SK-N-SH (cell line): ENCODE data around the gene TBC1D8. TPM values are rescaled to one million over a fixed set of nuclear protein-coding genes. Genes with fewer than 3 reads are reported as not detected.

ENCODE experiments used
- CTCF ChIA-PET: fragments of 300-600, 350-600 bp; formaldehyde crosslinking; extraction: SDS; loops from one replicate; lab custom pipeline; 2021; lab: Yijun Ruan, JAX
- POLR2A ChIA-PET: fragments of 350-600 bp; sonication (Branson Sonifier 250); formaldehyde crosslinking; extraction: SDS; loops from one replicate; lab custom pipeline; 2020; ENCODE audit warnings: antibody characterized with exemption, inconsistent platforms; lab: Yijun Ruan, JAX
- DNase-seq: peaks from one replicate; pipeline ENCODE4 v3.0.0; 2012
- H2AFZ ChIP-seq: fragments of 200-600 bp; sonication (generic); 2 replicates; pipeline ENCODE4 v1.8.1; 2016; ENCODE audit warnings: antibody characterized with exemption, mild to moderate bottlenecking, low read depth
- H3F3A ChIP-seq: fragments of 200-600 bp; sonication (generic); replicated peaks from 2 replicates; pipeline ENCODE3; 2016; ENCODE audit warnings: antibody characterized with exemption, mild to moderate bottlenecking; ENCODE audit not compliant: insufficient read depth
- H3K27ac ChIP-seq, 2 experiments: fragments of 200-500 bp in 1 of 2; fragments of 200-600 bp in 1 of 2; sonication (Bioruptor generic) in 1 of 2; sonication (generic), shearing (Covaris generic) in 1 of 2; 2 replicates each; pipeline versions ENCODE4 v1.5.1 to v1.6.1; 2014 to 2016; ENCODE audit warnings: low read depth in 2 of 2, inconsistent platforms in 1 of 2, low read length in 1 of 2, mild to moderate bottlenecking in 1 of 2, mixed read lengths in 1 of 2
- H3K27me3 ChIP-seq: fragments of 200-600 bp; sonication (generic), shearing (Covaris generic); 2 replicates; pipeline ENCODE4 v1.6.1; 2016; ENCODE audit warnings: mixed run types; ENCODE audit not compliant: insufficient read depth
- H3K36me3 ChIP-seq, 2 experiments: fragments of 200-500 bp in 1 of 2; fragments of 200-600 bp in 1 of 2; sonication (Bioruptor generic) in 1 of 2; sonication (generic) in 1 of 2; replicated peaks in 1 of 2; 2 replicates each; pipeline versions ENCODE3 to v1.5.1; 2014 to 2016; ENCODE audit warnings: low read length in 1 of 2, mild to moderate bottlenecking in 1 of 2; ENCODE audit not compliant: insufficient read depth in 2 of 2, control insufficient read depth in 1 of 2
- H3K4me1 ChIP-seq, 2 experiments: fragments of 200-500 bp in 1 of 2; fragments of 200-600 bp in 1 of 2; sonication (Bioruptor generic) in 1 of 2; sonication (generic), shearing (Covaris generic) in 1 of 2; 2 replicates each; pipeline versions ENCODE4 v1.5.1 to v1.6.1; 2014 to 2016; ENCODE audit warnings: low read depth in 1 of 2, low read length in 1 of 2, mixed run types in 1 of 2; ENCODE audit not compliant: insufficient read depth in 2 of 2, control insufficient read depth in 1 of 2
- H3K4me2 ChIP-seq: fragments of 200-600 bp; sonication (generic), shearing (Covaris generic); 2 replicates; pipeline ENCODE4 v1.6.1; 2017; ENCODE audit warnings: mixed run types
- H3K4me3 ChIP-seq, 2 experiments: fragments of 200-500 bp in 1 of 2; fragments of 200-600 bp in 1 of 2; sonication (Bioruptor generic) in 1 of 2; sonication (generic), shearing (Covaris generic) in 1 of 2; 2 replicates each; pipeline versions ENCODE4 v1.5.1 to v1.8.1; 2014 to 2016; ENCODE audit warnings: low read depth in 2 of 2, inconsistent platforms in 1 of 2, low read length in 1 of 2, mild to moderate bottlenecking in 1 of 2, mixed read lengths in 1 of 2, moderate library complexity in 1 of 2
- H3K79me2 ChIP-seq: fragments of 200-600 bp; sonication (generic); 2 replicates; pipeline ENCODE4 v1.8.1; 2017; ENCODE audit warnings: mild to moderate bottlenecking; ENCODE audit not compliant: insufficient read depth
- H3K9ac ChIP-seq: fragments of 200-600 bp; sonication (generic); 2 replicates; pipeline ENCODE4 v1.6.1; 2017; ENCODE audit warnings: mixed run types
- H3K9me2 ChIP-seq: fragments of 200-600 bp; sonication (generic); 2 replicates; pipeline ENCODE4 v1.6.1; 2017; ENCODE audit warnings: mixed run types
- H3K9me3 ChIP-seq: fragments of 200-600 bp; sonication (generic); 2 replicates; pipeline ENCODE4 v1.6.1; 2017; ENCODE audit warnings: mixed run types, mild to moderate bottlenecking, moderate library complexity
- H4K20me1 ChIP-seq: fragments of 200-600 bp; sonication (generic); 2 replicates; pipeline ENCODE4 v1.6.1; 2017; ENCODE audit warnings: mild to moderate bottlenecking, mixed run types; ENCODE audit not compliant: insufficient read depth
- CHD2 ChIP-seq: fragments of 150-350 bp; IDR thresholded peaks from 2 replicates; pipeline ENCODE4 v1.6.1; 2018; ENCODE audit warnings: low read length; ENCODE audit not compliant: partially characterized antibody
- EP300 ChIP-seq, 2 experiments: IDR thresholded peaks; 2 replicates each; pipeline versions ENCODE4 v1.4.0 to v1.6.1; 2012; ENCODE audit warnings: borderline replicate concordance in 1 of 2, low read depth in 1 of 2, low read length in 1 of 2
- FOSL2 ChIP-seq: IDR thresholded peaks from 2 replicates; pipeline ENCODE4 v1.4.0; 2012; ENCODE audit warnings: low read depth, mild to moderate bottlenecking, moderate library complexity, borderline replicate concordance
- FOXM1 ChIP-seq: IDR thresholded peaks from 2 replicates; pipeline ENCODE4 v1.4.0; 2012; ENCODE audit warnings: low read depth, mild to moderate bottlenecking
- GABPA ChIP-seq: IDR thresholded peaks from 2 replicates; pipeline ENCODE4 v1.4.0; 2012; ENCODE audit warnings: low read depth, mild to moderate bottlenecking
- GATA2 ChIP-seq: sonication (generic); formaldehyde crosslinking; IDR thresholded peaks from 2 replicates; pipeline ENCODE4 v1.5.0; 2020; ENCODE audit warnings: mild to moderate bottlenecking, missing genetic modification reagents
- JUND ChIP-seq: IDR thresholded peaks from 2 replicates; pipeline ENCODE4 v1.4.0; 2012
- MEF2A ChIP-seq: IDR thresholded peaks from 2 replicates; pipeline ENCODE4 v1.4.0; 2012; ENCODE audit warnings: low read depth, borderline replicate concordance
- MXI1 ChIP-seq: IDR thresholded peaks from 2 replicates; pipeline ENCODE4 v1.6.1; 2012; ENCODE audit warnings: mild to moderate bottlenecking, low read depth, low read length, improper control_type of control experiment
- NFIC ChIP-seq: IDR thresholded peaks from 2 replicates; pipeline ENCODE4 v1.4.0; 2012; ENCODE audit warnings: borderline replicate concordance
- NRF1 ChIP-seq: IDR thresholded peaks from 2 replicates; pipeline ENCODE4 v1.6.1; 2012; ENCODE audit warnings: low read depth, mild to moderate bottlenecking, low read length
- RAD21 ChIP-seq: IDR thresholded peaks from 2 replicates; pipeline ENCODE4 v1.6.1; 2012; ENCODE audit warnings: mild to moderate bottlenecking, low read length
- RCOR1 ChIP-seq: fragments of 150-350 bp; IDR thresholded peaks from 2 replicates; pipeline ENCODE4 v1.6.1; 2017; ENCODE audit warnings: antibody characterized with exemption, low read length
- RFX5 ChIP-seq: IDR thresholded peaks from 2 replicates; pipeline ENCODE4 v1.6.1; 2012; ENCODE audit warnings: mild to moderate bottlenecking, improper control_type of control experiment, low read length
- SIN3A ChIP-seq: IDR thresholded peaks from 2 replicates; pipeline ENCODE4 v1.6.1; 2012; ENCODE audit warnings: low read depth, mild to moderate bottlenecking, low read length, moderate library complexity, borderline replicate concordance
- SMC3 ChIP-seq: IDR thresholded peaks from 2 replicates; pipeline ENCODE4 v1.6.1; 2012; ENCODE audit warnings: low read depth, low read length, improper control_type of control experiment
- TAF1 ChIP-seq: IDR thresholded peaks from 2 replicates; pipeline ENCODE4 v1.6.1; 2012; ENCODE audit warnings: low read depth, mild to moderate bottlenecking, low read length, moderate library complexity, borderline replicate concordance
- WGBS: methylation state at CpG from one replicate; pipeline ENCODE4 v1.1.6; 2017; ENCODE audit warnings: low lambda C conversion rate; 5-methylcytosine and 5-hydroxymethylcytosine counted together
- polyA plus RNA-seq, 3 experiments: library from polyadenylated mRNA; depleted of rRNA; stranded (reverse); fragments of >200 nt; gene quantifications; 2 replicates each; pipeline ENCODE4 v1.2.3, GENCODE V29; 2012
- TF ChIP-seq, protein P1 (sequence below): fragments of 150-350 bp; IDR thresholded peaks from 2 replicates; pipeline ENCODE4 v1.6.1; 2017; ENCODE audit warnings: antibody characterized with exemption, low read length, low read depth, borderline replicate concordance
- TF ChIP-seq, protein P2 (sequence below): IDR thresholded peaks from 2 replicates; pipeline ENCODE4 v1.4.0; 2012; ENCODE audit warnings: low read depth, borderline replicate concordance
- TF ChIP-seq, protein P3 (sequence below): IDR thresholded peaks from 2 replicates; pipeline ENCODE4 v1.4.0; 2012; ENCODE audit warnings: low read depth
- TF ChIP-seq, protein P4 (sequence below): IDR thresholded peaks from 2 replicates; pipeline ENCODE4 v1.4.0; 2012; ENCODE audit warnings: low read depth, borderline replicate concordance
- TF ChIP-seq, protein P5 (sequence below): fragments of 200-600 bp; sonication (generic); IDR thresholded peaks from 2 replicates; pipeline ENCODE4 v1.6.1; 2017; ENCODE audit warnings: antibody characterized with exemption, mild to moderate bottlenecking, moderate library complexity
- TF ChIP-seq, protein P6 (sequence below): IDR thresholded peaks from 2 replicates; pipeline ENCODE4 v1.6.1; 2012; ENCODE audit warnings: mild to moderate bottlenecking, low read depth, low read length, moderate library complexity

TBC1D8 gene
- polyA plus RNA-seq, 1 of the 3 experiments (the other 2 are of a cell fraction): 5.3 TPM

DNA sequence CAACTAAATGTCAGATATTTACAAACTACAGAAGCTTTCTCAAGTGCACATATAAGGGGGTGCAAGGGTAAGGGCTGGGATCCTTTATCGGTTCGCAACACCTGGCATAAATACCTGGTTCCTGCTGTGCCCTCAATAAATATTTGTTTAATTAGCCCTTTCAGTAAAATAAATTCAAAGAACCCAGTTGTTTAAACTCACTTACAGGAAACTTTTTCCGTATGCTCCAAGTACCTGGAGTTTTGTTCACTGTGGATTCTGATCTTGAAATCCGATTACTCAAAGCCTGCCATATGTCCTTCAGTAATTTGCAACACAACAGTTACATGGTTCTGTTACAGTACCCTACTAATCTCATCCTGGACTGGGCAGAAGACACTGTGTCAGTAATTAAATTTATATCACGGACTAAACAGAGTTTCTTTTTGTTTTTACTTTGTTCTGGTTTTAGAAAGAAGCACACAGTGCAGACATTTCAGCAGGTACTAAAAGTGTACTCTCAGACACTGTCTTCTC lies 36.9 kb downstream of the TBC1D8 start:
- CTCF ChIA-PET: interaction anchor here (1.0 kb wide), 1 partner anchor 91 kb away, joined by 3 read pairs; no protein-coding TSS in a partner anchor
- H3K9me2 ChIP-seq: no peaks in the 10 kb centered on the region
- no peaks in the 10 kb centered on the region for H3F3A ChIP-seq
- peak; percentile 31 for DNase-seq
- H3K27ac ChIP-seq: peak overlapping the region in 1 of 2 experiments; percentile 97; a peak in 2 of 4 replicates
- peaks cover 7 to 60% of the 10 kb centered on the region in 2 experiments; a peak in 3 of 4 replicates for H3K4me1 ChIP-seq
- H3K9ac ChIP-seq: no peak overlapping the region
- POLR2A ChIA-PET: interaction anchor here (2.0 kb wide), 1 partner anchor 37 kb away, joined by 5 read pairs; the partner anchor contains the start of gene TBC1D8
- no peaks in the 10 kb centered on the region for H3K79me2 ChIP-seq
- no peak overlapping the region for H3K4me3 ChIP-seq
- WGBS: 58% methylated on average over 5 of the region's 5 CpGs
- H3K36me3 ChIP-seq: no peaks in the 10 kb centered on the region
- no peaks in the 10 kb centered on the region for H3K27me3 ChIP-seq
- H4K20me1 ChIP-seq: no peaks in the 10 kb centered on the region
- TF ChIP-seq EP300 (IDR thresholded peaks at IDR 0.05; ENCODE audit: borderline replicate concordance in 1 of 2, low read depth in 1 of 2, low read length in 1 of 2) (peak in 1 of 2 experiments; percentile 61; a peak in 1 of 4 replicates), RFX5 (no peak), RAD21 (no peak), RCOR1 (no peak; the same call in 1 of the 2 replicates), TAF1 (no peak), SMC3 (no peak), NFIC (no peak), MXI1 (peak; percentile 36; the same call in 1 of the 2 replicates), GABPA (no peak), MEF2A (no peak), SIN3A (no peak), JUND (no peak), FOXM1 (no peak), NRF1 (no peak), FOSL2 (no peak), CHD2 (no peak), GATA2 (CRISPR knock-in tag) (peak; percentile 47)
- TF ChIP-seq, protein P1, sequence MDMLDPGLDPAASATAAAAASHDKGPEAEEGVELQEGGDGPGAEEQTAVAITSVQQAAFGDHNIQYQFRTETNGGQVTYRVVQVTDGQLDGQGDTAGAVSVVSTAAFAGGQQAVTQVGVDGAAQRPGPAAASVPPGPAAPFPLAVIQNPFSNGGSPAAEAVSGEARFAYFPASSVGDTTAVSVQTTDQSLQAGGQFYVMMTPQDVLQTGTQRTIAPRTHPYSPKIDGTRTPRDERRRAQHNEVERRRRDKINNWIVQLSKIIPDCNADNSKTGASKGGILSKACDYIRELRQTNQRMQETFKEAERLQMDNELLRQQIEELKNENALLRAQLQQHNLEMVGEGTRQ: no peak
- TF ChIP-seq, protein P2, sequence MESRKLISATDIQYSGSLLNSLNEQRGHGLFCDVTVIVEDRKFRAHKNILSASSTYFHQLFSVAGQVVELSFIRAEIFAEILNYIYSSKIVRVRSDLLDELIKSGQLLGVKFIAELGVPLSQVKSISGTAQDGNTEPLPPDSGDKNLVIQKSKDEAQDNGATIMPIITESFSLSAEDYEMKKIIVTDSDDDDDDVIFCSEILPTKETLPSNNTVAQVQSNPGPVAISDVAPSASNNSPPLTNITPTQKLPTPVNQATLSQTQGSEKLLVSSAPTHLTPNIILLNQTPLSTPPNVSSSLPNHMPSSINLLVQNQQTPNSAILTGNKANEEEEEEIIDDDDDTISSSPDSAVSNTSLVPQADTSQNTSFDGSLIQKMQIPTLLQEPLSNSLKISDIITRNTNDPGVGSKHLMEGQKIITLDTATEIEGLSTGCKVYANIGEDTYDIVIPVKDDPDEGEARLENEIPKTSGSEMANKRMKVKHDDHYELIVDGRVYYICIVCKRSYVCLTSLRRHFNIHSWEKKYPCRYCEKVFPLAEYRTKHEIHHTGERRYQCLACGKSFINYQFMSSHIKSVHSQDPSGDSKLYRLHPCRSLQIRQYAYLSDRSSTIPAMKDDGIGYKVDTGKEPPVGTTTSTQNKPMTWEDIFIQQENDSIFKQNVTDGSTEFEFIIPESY: no peak
- TF ChIP-seq, protein P3, sequence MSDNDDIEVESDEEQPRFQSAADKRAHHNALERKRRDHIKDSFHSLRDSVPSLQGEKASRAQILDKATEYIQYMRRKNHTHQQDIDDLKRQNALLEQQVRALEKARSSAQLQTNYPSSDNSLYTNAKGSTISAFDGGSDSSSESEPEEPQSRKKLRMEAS: no peak
- TF ChIP-seq, protein P4, sequence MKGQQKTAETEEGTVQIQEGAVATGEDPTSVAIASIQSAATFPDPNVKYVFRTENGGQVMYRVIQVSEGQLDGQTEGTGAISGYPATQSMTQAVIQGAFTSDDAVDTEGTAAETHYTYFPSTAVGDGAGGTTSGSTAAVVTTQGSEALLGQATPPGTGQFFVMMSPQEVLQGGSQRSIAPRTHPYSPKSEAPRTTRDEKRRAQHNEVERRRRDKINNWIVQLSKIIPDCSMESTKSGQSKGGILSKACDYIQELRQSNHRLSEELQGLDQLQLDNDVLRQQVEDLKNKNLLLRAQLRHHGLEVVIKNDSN: no peak
- TF ChIP-seq, protein P5, sequence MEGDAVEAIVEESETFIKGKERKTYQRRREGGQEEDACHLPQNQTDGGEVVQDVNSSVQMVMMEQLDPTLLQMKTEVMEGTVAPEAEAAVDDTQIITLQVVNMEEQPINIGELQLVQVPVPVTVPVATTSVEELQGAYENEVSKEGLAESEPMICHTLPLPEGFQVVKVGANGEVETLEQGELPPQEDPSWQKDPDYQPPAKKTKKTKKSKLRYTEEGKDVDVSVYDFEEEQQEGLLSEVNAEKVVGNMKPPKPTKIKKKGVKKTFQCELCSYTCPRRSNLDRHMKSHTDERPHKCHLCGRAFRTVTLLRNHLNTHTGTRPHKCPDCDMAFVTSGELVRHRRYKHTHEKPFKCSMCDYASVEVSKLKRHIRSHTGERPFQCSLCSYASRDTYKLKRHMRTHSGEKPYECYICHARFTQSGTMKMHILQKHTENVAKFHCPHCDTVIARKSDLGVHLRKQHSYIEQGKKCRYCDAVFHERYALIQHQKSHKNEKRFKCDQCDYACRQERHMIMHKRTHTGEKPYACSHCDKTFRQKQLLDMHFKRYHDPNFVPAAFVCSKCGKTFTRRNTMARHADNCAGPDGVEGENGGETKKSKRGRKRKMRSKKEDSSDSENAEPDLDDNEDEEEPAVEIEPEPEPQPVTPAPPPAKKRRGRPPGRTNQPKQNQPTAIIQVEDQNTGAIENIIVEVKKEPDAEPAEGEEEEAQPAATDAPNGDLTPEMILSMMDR: no peak
- TF ChIP-seq, protein P6, sequence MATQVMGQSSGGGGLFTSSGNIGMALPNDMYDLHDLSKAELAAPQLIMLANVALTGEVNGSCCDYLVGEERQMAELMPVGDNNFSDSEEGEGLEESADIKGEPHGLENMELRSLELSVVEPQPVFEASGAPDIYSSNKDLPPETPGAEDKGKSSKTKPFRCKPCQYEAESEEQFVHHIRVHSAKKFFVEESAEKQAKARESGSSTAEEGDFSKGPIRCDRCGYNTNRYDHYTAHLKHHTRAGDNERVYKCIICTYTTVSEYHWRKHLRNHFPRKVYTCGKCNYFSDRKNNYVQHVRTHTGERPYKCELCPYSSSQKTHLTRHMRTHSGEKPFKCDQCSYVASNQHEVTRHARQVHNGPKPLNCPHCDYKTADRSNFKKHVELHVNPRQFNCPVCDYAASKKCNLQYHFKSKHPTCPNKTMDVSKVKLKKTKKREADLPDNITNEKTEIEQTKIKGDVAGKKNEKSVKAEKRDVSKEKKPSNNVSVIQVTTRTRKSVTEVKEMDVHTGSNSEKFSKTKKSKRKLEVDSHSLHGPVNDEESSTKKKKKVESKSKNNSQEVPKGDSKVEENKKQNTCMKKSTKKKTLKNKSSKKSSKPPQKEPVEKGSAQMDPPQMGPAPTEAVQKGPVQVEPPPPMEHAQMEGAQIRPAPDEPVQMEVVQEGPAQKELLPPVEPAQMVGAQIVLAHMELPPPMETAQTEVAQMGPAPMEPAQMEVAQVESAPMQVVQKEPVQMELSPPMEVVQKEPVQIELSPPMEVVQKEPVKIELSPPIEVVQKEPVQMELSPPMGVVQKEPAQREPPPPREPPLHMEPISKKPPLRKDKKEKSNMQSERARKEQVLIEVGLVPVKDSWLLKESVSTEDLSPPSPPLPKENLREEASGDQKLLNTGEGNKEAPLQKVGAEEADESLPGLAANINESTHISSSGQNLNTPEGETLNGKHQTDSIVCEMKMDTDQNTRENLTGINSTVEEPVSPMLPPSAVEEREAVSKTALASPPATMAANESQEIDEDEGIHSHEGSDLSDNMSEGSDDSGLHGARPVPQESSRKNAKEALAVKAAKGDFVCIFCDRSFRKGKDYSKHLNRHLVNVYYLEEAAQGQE: no peak
- H2AFZ ChIP-seq: no peak overlapping the region
- H3K9me3 ChIP-seq: no peaks in the 10 kb centered on the region
- no peak overlapping the region for H3K4me2 ChIP-seq
